GM19025 (cell line): ENCODE results near the gene ZBTB20.

Experiments
- ATAC-seq: cut with Tn5 transposase; IDR thresholded peaks from one replicate; pipeline ENCODE4 v1.9.1; 2021; ENCODE audit warnings: mild to moderate bottlenecking, low read depth, moderate library complexity; ENCODE audit not compliant: unreplicated experiment

The ZBTB20 gene

GRCh38 chr3:114510201-114510600, 636.9 kb downstream of the ZBTB20 start:
- ATAC-seq: no peak

- no peak for ATAC-seq
Observed at GRCh38 chr3:114509756-114510155, 637.3 kb downstream of the ZBTB20 start.

GRCh38 chr3:114508976-114509375, 638.1 kb downstream of the ZBTB20 start:
- no peak for ATAC-seq

GRCh38 chr3:114508208-114508607, 638.9 kb downstream of the ZBTB20 start:
- ATAC-seq: no peak

GRCh38 chr3:114506591-114507300, 640.3 kb downstream of the ZBTB20 start:
- no peak for ATAC-seq

- no peak for ATAC-seq
Observed at GRCh38 chr3:114504941-114505628, 642.0 kb downstream of the ZBTB20 start.

GRCh38 chr3:114502204-114502603, 644.9 kb downstream of the ZBTB20 start:
- ATAC-seq: no peak

- ATAC-seq: no peak
Observed at GRCh38 chr3:114499976-114500375, 647.1 kb downstream of the ZBTB20 start.

GRCh38 chr3:114498539-114499370, 648.3 kb downstream of the ZBTB20 start:
- ATAC-seq: no peak

- ATAC-seq: no peak
Observed at GRCh38 chr3:114496874-114497273, 650.2 kb downstream of the ZBTB20 start.

GRCh38 chr3:114496466-114496865, 650.6 kb downstream of the ZBTB20 start:
- no peak for ATAC-seq

- no peak for ATAC-seq
Observed at GRCh38 chr3:114496021-114496434, 651.1 kb downstream of the ZBTB20 start.

- ATAC-seq: no peak
Observed at GRCh38 chr3:114494498-114494897, 652.6 kb downstream of the ZBTB20 start.

- ATAC-seq: no peak
Observed at GRCh38 chr3:114490829-114491228, 656.3 kb downstream of the ZBTB20 start.

- ATAC-seq: no peak
Observed at GRCh38 chr3:114487502-114487901, 659.6 kb downstream of the ZBTB20 start.

- no peak for ATAC-seq
Observed at GRCh38 chr3:114484919-114485318, 662.2 kb downstream of the ZBTB20 start.

- ATAC-seq: no peak
Observed at GRCh38 chr3:114481113-114481512, 666.0 kb downstream of the ZBTB20 start.

GRCh38 chr3:114480442-114480841, 666.6 kb downstream of the ZBTB20 start:
- no peak for ATAC-seq

- no peak for ATAC-seq
Observed at GRCh38 chr3:114478801-114479200, 668.3 kb downstream of the ZBTB20 start.

- ATAC-seq: no peak
Observed at GRCh38 chr3:114476511-114476910, 670.6 kb downstream of the ZBTB20 start.

GRCh38 chr3:114471478-114471877, 675.6 kb downstream of the ZBTB20 start:
- no peak for ATAC-seq
